Measurements from ENCODE around the gene DHRS7.

DNA sequence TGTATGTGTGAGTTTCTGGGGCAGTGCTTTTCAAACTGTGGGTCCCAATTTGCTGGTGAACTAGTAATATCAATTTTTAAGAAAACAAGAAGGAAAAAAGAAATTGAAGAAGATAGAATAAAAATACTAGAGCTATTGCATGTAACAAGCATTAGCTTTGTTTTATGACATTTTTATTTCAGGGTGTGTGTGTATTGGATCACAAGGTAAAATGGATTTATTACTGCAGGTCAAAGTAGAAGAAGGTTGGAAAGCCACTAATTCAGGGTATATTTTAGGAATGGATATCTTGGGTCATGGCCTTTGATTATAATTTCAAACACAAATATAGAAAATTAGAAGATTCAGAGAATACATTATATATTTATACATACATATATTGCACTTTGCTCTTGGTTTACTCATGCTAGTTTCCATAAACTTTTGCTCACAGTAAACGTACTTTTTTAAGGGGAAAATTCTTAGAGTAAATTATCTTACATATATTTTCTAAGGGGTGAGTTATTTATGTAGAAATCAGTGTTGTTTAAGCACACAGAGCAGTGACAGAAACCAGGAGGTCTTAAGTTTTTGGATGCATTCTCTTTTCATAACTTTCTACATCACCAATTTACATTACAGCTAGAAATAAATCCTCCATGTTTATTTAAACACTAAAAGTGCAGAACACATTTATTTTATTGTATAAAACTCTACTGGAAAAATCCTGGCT is 49.4 kb upstream of the DHRS7 start:
- TF ChIP-seq, protein P1, sequence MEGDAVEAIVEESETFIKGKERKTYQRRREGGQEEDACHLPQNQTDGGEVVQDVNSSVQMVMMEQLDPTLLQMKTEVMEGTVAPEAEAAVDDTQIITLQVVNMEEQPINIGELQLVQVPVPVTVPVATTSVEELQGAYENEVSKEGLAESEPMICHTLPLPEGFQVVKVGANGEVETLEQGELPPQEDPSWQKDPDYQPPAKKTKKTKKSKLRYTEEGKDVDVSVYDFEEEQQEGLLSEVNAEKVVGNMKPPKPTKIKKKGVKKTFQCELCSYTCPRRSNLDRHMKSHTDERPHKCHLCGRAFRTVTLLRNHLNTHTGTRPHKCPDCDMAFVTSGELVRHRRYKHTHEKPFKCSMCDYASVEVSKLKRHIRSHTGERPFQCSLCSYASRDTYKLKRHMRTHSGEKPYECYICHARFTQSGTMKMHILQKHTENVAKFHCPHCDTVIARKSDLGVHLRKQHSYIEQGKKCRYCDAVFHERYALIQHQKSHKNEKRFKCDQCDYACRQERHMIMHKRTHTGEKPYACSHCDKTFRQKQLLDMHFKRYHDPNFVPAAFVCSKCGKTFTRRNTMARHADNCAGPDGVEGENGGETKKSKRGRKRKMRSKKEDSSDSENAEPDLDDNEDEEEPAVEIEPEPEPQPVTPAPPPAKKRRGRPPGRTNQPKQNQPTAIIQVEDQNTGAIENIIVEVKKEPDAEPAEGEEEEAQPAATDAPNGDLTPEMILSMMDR (IDR thresholded peaks at IDR 0.05; ENCODE audit: extremely low read depth in 1 of 2, insufficient read depth in 1 of 2, low read depth in 1 of 2, low read length in 2 of 2), result no peak
- TF ChIP-seq EZH2 (IDR thresholded peaks at IDR 0.05; ENCODE audit: borderline replicate concordance, low read depth, low read length, severe bottlenecking) (no peak), POLR2A (IDR thresholded peaks at IDR 0.05; ENCODE audit: low read depth, low read length) (no peak), POLR2AphosphoS5 (IDR thresholded peaks at IDR 0.05; ENCODE audit: insufficient read depth, low read depth, low read length) (no peak)
